HEK293 (cell line): Measurements from ENCODE around the gene CABS1.

ENCODE experiments used
- CTCF ChIP-seq: fragments of 450-650 bp; formaldehyde crosslinking; IDR thresholded peaks from 2 replicates; pipeline ENCODE4 v1.5.1; 2016; ENCODE audit warnings: missing biosample characterization, missing genetic modification characterization
- MZF1 ChIP-seq: fragments of 450-650 bp; formaldehyde crosslinking; IDR thresholded peaks from 2 replicates; pipeline ENCODE4 v1.5.1; 2017; ENCODE audit warnings: missing biosample characterization, missing genetic modification characterization, borderline replicate concordance
- ZNF19 ChIP-seq: fragments of 450-650 bp; formaldehyde crosslinking; IDR thresholded peaks from 2 replicates; pipeline ENCODE4; 2016; ENCODE audit warnings: missing biosample characterization, missing genetic modification characterization, low read depth
- ZNF274 ChIP-seq, 2 experiments: fragments of 200-500 bp in 1 of 2; fragments of 450-650 bp in 1 of 2; sonication (Bioruptor generic) in 1 of 2; formaldehyde crosslinking in 1 of 2; IDR thresholded peaks; 2 replicates each; pipeline versions ENCODE4 v1.5.1 to v1.6.1; 2014 to 2016; ENCODE audit warnings: borderline replicate concordance in 1 of 2, inconsistent platforms in 1 of 2, low read length in 1 of 2, missing biosample characterization in 1 of 2, missing genetic modification characterization in 1 of 2
- ZNF280D ChIP-seq: fragments of 450-650 bp; formaldehyde crosslinking; IDR thresholded peaks from 2 replicates; pipeline ENCODE4 v1.5.1; 2016; ENCODE audit warnings: missing biosample characterization, missing genetic modification characterization
- ZNF350 ChIP-seq: fragments of 450-650 bp; formaldehyde crosslinking; IDR thresholded peaks from 2 replicates; pipeline ENCODE4 v1.5.0; 2017; ENCODE audit warnings: missing biosample characterization, mild to moderate bottlenecking, missing genetic modification characterization
- ZNF37A ChIP-seq: fragments of 450-650 bp; IDR thresholded peaks from 2 replicates; pipeline ENCODE4 v1.5.1; 2018; ENCODE audit warnings: missing biosample characterization, missing genetic modification characterization
- ZNF555 ChIP-seq: fragments of 450-650 bp; formaldehyde crosslinking; conservative IDR thresholded peaks from 2 replicates; pipeline ENCODE4 v1.5.1; 2017; ENCODE audit warnings: missing biosample characterization, mild to moderate bottlenecking, missing genetic modification characterization, inconsistent platforms
- ZNF677 ChIP-seq: fragments of 450-650 bp; IDR thresholded peaks from 2 replicates; pipeline ENCODE4 v1.5.0; 2018; ENCODE audit warnings: missing biosample characterization, mild to moderate bottlenecking, missing genetic modification characterization, moderate library complexity

GRCh38 chr4:70306076-70306475 is 28.7 kb upstream of the CABS1 start:
- TF ChIP-seq CTCF (tag by site-specific recombination) (no peak), MZF1 (tag by site-specific recombination) (no peak), ZNF280D (tag by site-specific recombination) (no peak), ZNF274 (IDR thresholded peaks at IDR 0.05; ENCODE audit: low read length) (no peak), ZNF274 (tag by site-specific recombination; IDR thresholded peaks at IDR 0.05; ENCODE audit: borderline replicate concordance) (no peak), ZNF37A (tag by site-specific recombination) (no peak), ZNF555 (tag by site-specific recombination) (no peak), ZNF677 (no peak), ZNF350 (tag by site-specific recombination) (no peak), ZNF19 (no peak)
